ENCODE results near the gene PDZRN4. TPM values are rescaled to one million over a fixed set of nuclear protein-coding genes. Genes with fewer than 3 reads are reported as not detected.
"Not testable (repeated sequence)": the region's sequence is repeated elsewhere in the genome, so short reads cannot be mapped to it uniquely, and the experiment has no call there.

PDZRN4 gene
- total RNA-seq, 1 experiment from 2014 or later: not detected

- in situ Hi-C loops (cut with HindIII; ENCODE audit: low sequenced_read_pairs): no loop called here
- no peak for DNase-seq (ENCODE audit: low spot score)
These were observed 23.3 kb downstream of the PDZRN4 start for GRCh38 chr12:41211448-41211847.

- in situ Hi-C loops (cut with HindIII; ENCODE audit: low sequenced_read_pairs): no loop called here
- DNase-seq (ENCODE audit: low spot score): no peak
These were observed 24.5 kb downstream of the PDZRN4 start for GRCh38 chr12:41212625-41213024.

- in situ Hi-C loops (cut with HindIII; ENCODE audit: low sequenced_read_pairs): no loop called here
- DNase-seq (ENCODE audit: low spot score): no peak
These were observed 25.0 kb downstream of the PDZRN4 start for GRCh38 chr12:41213107-41213506.

- no peak for DNase-seq (ENCODE audit: low spot score)
- in situ Hi-C loops (cut with HindIII; ENCODE audit: low sequenced_read_pairs): no loop called here
These were observed 25.5 kb downstream of the PDZRN4 start for GRCh38 chr12:41213648-41214047.

GRCh38 chr12:41217727-41218126, 29.6 kb downstream of the PDZRN4 start:
- in situ Hi-C loops (cut with HindIII; ENCODE audit: low sequenced_read_pairs): no loop called here
- no peak for DNase-seq (ENCODE audit: low spot score)

- in situ Hi-C loops (cut with HindIII; ENCODE audit: low sequenced_read_pairs): no loop called here
- no peak for DNase-seq (ENCODE audit: low spot score)
These were observed 32.8 kb downstream of the PDZRN4 start for GRCh38 chr12:41220931-41221330.

- DNase-seq (ENCODE audit: low spot score): no peak
- in situ Hi-C loops (cut with HindIII; ENCODE audit: low sequenced_read_pairs): no loop called here
These were observed 33.4 kb downstream of the PDZRN4 start for GRCh38 chr12:41221491-41221890.

- in situ Hi-C loops (cut with HindIII; ENCODE audit: low sequenced_read_pairs): no loop called here
- DNase-seq (ENCODE audit: low spot score): no peak
These were observed 35.5 kb downstream of the PDZRN4 start for GRCh38 chr12:41223600-41223999.

- in situ Hi-C loops (cut with HindIII; ENCODE audit: low sequenced_read_pairs): no loop called here
- no peak for DNase-seq (ENCODE audit: low spot score)
These were observed 35.9 kb downstream of the PDZRN4 start for GRCh38 chr12:41224066-41224465.

- in situ Hi-C loops (cut with HindIII; ENCODE audit: low sequenced_read_pairs): no loop called here
- no peak for DNase-seq (ENCODE audit: low spot score)
These were observed 37.1 kb downstream of the PDZRN4 start for GRCh38 chr12:41225179-41225578.

- DNase-seq (ENCODE audit: low spot score): no peak
- in situ Hi-C loops (cut with HindIII; ENCODE audit: low sequenced_read_pairs): no loop called here
These were observed 40.1 kb downstream of the PDZRN4 start for GRCh38 chr12:41228066-41228820.

- in situ Hi-C loops (cut with HindIII; ENCODE audit: low sequenced_read_pairs): no loop called here
- DNase-seq (ENCODE audit: low spot score): no peak
These were observed 42.6 kb downstream of the PDZRN4 start for GRCh38 chr12:41230756-41231155.

GRCh38 chr12:41234692-41235091, 46.6 kb downstream of the PDZRN4 start:
- in situ Hi-C loops (cut with HindIII; ENCODE audit: low sequenced_read_pairs): no loop called here
- no peak for DNase-seq (ENCODE audit: low spot score)

GRCh38 chr12:41242603-41243002, 54.5 kb downstream of the PDZRN4 start:
- in situ Hi-C loops (cut with HindIII; ENCODE audit: low sequenced_read_pairs): no loop called here
- no peak for DNase-seq (ENCODE audit: low spot score)

- in situ Hi-C loops (cut with HindIII; ENCODE audit: low sequenced_read_pairs): no loop called here
These were observed 60.3 kb downstream of the PDZRN4 start for GRCh38 chr12:41248391-41248790.

GRCh38 chr12:41250748-41251147, 62.6 kb downstream of the PDZRN4 start:
- in situ Hi-C loops (cut with HindIII; ENCODE audit: low sequenced_read_pairs): no loop called here
- no peak for DNase-seq (ENCODE audit: low spot score)

More at GRCh38 chr12:41248391-41248790, 60.3 kb downstream of the PDZRN4 start:
- DNase-seq (ENCODE audit: low spot score): no peak

- in situ Hi-C loops (cut with HindIII; ENCODE audit: low sequenced_read_pairs): no loop called here
- DNase-seq (ENCODE audit: low spot score): no peak
These were observed 66.1 kb downstream of the PDZRN4 start for GRCh38 chr12:41254004-41254914.

- in situ Hi-C loops (cut with HindIII; ENCODE audit: low sequenced_read_pairs); DNase-seq (ENCODE audit: low spot score): not testable (repeated sequence)
These were observed 75.1 kb downstream of the PDZRN4 start for GRCh38 chr12:41263196-41263595.

GRCh38 chr12:41264281-41264680, 76.2 kb downstream of the PDZRN4 start:
- DNase-seq (ENCODE audit: low spot score): no peak
- in situ Hi-C loops (cut with HindIII; ENCODE audit: low sequenced_read_pairs): no loop called here

GRCh38 chr12:41269056-41269455, 80.9 kb downstream of the PDZRN4 start:
- in situ Hi-C loops (cut with HindIII; ENCODE audit: low sequenced_read_pairs): no loop called here
- no peak for DNase-seq (ENCODE audit: low spot score)
